Measurements from ENCODE around the gene ENPEP.
"Not testable (repeated sequence)": the region's sequence is repeated elsewhere in the genome, so short reads cannot be mapped to it uniquely, and the experiment has no call there.

The ENPEP gene

DNA sequence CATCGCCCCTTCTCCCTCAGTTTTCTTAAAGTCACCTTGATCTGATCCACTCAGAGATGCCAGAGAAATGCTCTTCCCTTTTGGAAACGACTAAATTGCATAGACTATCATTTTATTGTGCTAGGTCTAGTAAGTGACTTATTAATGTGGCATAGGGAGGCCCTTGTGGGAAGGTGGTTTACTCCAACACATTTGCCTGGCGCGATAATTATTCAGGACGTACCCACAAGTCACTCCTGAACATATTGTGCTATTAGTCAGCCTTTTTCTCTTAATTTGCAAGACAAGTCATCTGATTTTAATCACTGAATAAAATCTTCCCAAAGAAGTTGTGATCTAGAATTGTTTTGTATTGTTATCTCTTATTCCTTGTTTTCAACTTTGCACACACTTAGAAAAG is 7.6 kb downstream of the ENPEP start:
- DNase-seq, result peak in 8 of 42 donors; percentile 5 to 56 (median 22)
- intact Hi-C loops (cut with DNase I), result no loop called here

DNA sequence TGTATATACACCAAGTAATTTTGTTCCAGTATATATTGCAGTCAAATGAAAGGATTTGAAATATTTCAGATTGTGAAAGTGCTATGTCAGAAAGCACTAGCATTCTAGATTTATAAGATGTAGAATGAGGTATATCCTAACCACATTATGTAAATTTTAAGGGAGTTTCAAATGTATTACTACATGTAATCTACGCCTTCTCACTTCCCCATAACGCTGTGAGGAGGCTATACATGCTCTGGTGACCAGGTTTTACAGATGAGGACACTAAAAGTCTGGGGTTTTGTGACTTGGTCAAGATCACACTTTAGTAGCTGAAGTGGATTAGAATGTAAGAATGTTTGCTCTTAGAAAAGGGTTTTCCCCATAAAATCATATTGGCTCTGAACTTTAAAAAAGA is 8.1 kb downstream of the ENPEP start:
- no peak for DNase-seq
- intact Hi-C loops (cut with DNase I), result no loop called here

DNA sequence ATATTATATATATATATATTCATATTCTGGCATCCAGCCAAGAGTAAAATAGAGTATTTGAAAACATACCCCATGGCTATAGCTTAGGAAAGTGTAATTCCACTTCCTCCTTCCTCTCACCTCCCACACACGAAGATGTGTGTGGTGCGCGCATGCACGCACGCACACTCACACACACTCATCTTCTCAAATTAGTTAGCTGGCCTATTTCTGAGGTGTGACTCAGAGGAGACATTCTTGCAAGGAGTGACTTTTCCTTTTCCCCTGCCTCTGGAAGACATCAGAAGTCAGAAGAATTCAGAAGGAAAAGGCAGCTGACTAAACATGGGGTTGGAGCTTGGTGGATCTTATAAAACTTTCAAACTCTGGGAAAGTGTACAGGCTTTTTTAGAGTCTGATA is 8.8 kb downstream of the ENPEP start:
- intact Hi-C loops (cut with DNase I), result no loop called here
- peak in 35 of 42 donors; percentile 7 to 71 (median 44) for DNase-seq

DNA sequence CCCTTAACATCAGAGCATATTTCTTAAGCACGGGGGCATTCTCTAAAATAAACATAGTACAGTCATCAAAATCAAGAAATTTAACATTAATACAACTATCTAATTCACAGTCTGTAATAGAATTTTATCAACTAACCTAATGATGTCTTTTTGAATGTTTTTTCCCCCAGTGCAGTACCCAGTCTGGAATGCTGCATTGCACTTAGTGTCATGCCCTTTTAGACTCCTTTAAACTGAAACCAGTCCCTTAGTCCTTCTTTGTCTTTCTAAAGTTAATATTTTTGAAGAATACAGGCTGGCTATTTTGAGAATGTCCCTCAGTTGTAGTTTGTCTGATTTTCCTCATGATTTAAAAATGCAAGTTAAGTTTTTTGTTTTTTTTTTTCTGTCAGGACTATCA is 9.5 kb downstream of the ENPEP start:
- intact Hi-C loops (cut with DNase I), result no loop called here
- DNase-seq, result no peak

DNA sequence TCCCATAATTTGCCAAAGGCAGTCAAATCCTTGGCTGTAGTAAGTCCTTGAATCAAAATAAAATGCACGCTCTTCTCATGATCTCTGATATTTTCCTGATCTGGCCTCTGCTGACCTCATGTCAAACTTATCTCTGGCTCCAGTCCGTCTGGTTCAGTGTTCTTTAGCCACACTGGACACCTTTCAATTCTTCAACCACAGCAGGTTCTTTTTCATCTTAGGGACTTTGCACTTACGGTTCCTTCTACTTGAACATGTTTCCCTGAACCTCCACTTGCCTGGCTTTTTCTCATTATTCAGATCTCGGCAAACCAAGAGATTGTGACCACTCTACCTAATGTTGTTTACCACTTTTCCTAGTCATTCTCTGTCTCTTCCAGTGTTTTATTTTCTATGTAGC is 10.3 kb downstream of the ENPEP start:
- intact Hi-C loops (cut with DNase I), result no loop called here
- no peak for DNase-seq

DNA sequence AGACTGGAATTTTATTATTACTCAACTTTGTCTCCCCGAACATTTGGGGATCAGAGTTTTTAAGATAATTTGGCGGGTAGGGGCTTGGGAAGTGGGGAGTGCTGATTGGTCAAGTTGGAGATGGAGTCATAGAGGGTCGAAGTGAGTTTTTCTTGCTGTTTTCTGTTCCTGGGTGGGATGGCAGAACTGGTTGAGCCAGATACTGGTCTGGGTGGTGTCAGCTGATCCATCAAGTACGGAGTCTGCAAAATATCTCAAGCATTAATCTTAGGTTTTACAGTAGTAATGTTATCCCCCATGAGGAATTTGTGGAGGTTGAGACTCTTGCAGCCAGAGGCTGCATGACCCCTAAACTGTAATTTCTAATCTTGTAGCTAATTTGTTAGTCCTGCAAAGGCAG is 10.9 kb downstream of the ENPEP start:
- DNase-seq; intact Hi-C loops (cut with DNase I): not testable (repeated sequence)

DNA sequence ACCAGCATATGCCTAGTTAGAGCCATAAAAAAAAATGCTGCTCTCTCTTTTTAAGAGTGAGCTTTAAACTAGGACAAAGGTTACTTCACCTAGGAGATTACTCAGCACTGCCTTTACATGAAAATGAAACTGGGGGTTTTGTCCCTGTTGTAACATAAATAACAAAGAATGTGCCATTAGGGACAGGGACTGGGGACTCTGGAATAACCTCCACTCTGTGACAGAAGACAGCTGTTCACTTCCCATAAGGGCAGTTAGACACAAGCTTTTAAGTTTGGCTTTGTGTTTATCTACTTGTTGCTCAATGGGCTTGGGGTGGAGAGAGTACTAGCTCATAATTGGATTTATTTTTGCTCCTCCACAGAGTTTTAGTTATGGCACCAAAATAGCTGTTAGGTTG is 11.9 kb downstream of the ENPEP start:
- intact Hi-C loops (cut with DNase I), result no loop called here
- no peak for DNase-seq

DNA sequence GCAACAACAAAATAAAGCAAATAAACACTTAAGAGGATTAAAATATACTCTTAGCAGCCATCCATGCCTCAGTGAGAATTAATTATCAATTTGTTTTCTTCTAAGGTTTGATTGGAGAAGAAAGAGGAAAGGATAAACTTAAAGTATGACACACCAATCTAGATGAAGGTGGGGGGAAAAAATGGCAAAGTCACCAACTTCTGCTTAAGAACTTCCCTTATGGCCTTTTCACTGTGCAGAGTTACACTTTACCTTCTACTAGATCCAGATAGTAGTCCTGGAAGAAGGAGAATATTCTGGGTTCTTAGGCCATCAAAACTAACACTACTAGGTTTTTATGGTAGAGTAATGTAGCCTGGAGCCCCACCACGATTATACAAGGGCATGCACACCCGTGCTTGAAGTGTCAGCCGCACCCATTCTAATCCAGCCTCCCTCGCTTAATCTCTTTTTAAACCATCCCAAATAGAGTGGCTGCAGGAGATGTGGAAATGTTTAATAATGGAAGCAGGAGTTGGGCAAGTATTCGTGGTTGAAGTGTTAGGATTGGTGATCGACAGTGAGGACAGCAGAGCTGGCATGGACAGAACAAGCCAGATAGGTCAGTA is 14.1 kb downstream of the ENPEP start:
- DNase-seq, result no peak
- intact Hi-C loops (cut with DNase I), result no loop called here

DNA sequence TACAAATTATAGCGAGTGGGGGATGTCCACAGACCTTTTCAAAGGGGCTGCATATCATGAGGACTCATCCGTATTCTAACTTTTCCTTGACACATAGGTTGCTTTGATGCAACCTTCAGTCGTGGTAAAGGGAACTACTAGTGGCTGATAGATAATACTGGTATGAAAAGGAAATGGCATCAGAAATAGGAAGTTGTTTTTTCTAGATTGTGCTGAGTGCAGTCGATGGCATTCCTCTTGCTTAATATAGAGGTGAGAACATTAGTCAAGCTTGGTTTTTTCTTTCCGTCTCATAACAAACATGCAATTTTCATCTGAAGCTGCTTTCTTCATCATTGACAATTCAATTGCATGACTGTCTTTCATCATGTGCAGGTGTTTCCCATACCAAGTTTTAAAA is 16.6 kb downstream of the ENPEP start:
- intact Hi-C loops (cut with DNase I), result no loop called here
- no peak for DNase-seq

DNA sequence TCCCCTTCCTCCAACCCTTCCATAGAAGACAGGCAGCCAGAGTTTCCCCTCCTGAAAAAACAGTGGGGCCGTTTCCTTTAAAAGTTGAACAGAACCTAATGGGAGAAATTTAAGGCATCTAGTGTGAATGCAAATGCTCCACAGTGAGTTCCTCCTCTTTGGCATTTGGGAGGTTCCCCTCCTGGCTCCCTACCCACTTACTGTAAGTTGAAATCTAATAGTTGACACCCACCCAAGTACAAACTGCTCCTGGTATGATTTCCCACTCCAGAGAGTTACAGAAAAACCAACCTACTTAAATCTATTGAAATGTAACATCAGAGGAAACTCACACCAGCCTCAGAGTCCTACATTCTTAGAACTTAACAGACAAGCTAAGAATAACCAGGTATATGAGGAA is 17.6 kb downstream of the ENPEP start:
- DNase-seq, result peak in 19 of 42 donors; percentile 16 to 78 (median 40)
- intact Hi-C loops (cut with DNase I), result no loop called here

DNA sequence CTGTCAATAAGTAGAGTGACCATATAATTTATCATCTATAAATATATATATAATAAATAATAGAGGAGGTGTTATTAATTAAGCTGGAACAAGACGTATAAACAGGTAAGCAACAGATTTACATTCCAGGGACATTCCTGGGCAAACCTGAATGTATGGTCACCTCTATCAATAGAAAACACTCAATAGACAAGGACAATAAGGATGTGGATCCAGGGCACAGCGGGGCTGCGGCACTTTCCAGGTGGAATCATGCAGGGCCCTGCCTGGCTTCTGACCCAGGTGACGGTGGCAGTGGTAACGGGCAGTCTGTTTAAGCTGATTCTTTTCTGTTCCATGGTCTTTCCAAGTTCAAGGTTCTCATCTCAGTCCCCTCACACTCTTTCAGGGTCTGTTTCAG is 22.5 kb downstream of the ENPEP start:
- intact Hi-C loops (cut with DNase I), result no loop called here

DNA sequence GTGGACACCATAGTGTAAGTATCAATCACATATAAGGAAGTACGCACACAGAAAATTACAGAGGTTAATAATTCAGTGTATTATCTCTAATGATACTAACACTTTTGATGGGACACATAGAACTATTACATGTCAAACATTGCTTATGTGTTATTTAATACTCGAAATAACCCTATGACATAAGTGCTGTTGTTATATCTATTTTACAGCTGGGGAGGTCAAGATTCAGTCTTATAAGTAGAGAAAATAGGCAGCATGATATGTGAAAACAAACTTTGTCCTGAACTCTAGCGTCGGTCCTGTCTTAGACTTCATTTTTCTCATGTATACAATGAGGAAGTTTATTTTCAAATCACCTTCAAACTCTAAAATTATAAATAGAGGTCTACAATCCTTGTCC is 23.2 kb downstream of the ENPEP start:
- intact Hi-C loops (cut with DNase I), result no loop called here
- no peak for DNase-seq

More for the DNA sequence above, 22.5 kb downstream of the ENPEP start:
- DNase-seq, result no peak

DNA sequence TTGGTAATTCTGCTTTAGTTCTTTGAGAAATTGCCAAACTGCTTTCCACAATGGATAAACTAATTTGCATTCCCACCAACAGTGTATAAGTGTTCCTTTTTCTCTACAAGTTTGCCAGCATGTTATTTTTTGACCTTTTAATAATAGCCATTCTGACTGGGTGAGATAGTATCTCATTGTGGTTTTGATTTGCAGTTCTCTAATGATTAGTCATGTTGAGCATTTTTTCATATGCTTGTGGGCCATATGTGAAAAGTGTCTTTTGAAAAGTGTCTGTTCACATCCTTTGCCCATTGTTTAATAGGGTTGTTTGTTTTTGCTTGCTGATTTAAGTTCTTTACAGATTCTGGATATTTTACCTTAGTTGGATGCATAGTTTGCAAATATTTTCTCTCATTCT is 25.9 kb downstream of the ENPEP start:
- intact Hi-C loops (cut with DNase I), result loop anchor here (10.0 kb wide), 1 partner anchor 187 kb away; no protein-coding TSS in a partner anchor

DNA sequence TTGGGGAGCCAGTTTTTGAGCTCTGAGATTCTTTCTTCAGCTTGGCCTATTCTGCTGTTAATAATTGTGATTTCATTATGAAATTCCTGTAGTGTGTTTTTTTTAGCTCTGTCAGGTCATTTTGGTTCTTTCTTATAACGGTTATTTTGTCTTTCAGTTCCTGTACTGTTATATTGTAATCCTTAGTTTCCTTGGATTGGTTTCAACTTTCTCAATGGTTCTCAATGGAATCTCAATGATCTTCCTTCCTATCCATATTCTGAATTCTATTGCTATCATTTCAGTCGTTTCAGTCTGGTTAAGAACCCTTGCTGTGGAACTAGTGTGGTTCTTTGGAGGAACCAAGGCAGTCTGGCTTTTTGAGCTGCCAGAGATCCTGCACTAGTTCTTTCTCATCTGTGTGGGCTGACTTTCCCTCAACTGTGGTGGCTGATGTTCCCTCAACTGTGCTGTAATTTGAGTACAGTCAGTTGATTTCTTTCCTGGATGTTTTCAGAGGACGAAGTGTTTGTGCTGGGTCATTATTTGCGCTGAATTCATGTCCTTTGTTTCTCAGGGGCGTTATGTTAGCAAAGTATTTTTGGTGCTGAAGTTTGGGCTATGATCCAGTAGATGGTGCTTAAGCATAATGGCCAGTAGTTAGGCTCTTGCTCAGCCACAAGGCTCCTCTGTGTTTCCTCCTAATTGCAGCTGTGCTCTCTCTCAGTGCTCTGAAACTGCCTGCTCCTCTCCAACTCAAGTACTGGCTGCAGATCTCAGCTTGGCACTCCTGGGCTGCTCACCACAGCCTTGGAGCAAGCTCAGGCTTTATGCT is 27.5 kb downstream of the ENPEP start:
- intact Hi-C loops (cut with DNase I), result loop anchor here (10.0 kb wide), 1 partner anchor 189 kb away; no protein-coding TSS in a partner anchor
- peak in 2 of 42 donors; percentile 6 to 11 for DNase-seq

More for the DNA sequence above, 25.9 kb downstream of the ENPEP start:
- DNase-seq, result no peak

DNA sequence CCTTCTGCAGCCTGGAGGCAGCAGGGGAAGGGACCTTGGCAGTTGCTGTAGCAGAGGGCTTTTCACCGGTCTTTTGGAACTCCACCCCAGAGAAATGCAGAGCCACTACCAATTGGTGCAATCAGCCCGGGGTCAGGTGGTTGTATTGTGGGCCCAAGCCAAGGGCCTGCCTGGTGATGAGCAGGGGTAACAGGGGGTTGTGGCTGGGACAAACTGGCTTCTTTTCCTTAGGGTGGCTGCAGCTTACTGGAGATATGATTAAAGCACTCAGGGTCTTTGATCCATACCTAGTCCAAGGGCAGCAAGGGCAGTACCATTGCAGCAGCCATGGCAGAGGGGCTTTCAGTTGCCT is 28.1 kb downstream of the ENPEP start:
- DNase-seq, result no peak
- intact Hi-C loops (cut with DNase I), result loop anchor here (10.0 kb wide), 1 partner anchor 189 kb away; no protein-coding TSS in a partner anchor

DNA sequence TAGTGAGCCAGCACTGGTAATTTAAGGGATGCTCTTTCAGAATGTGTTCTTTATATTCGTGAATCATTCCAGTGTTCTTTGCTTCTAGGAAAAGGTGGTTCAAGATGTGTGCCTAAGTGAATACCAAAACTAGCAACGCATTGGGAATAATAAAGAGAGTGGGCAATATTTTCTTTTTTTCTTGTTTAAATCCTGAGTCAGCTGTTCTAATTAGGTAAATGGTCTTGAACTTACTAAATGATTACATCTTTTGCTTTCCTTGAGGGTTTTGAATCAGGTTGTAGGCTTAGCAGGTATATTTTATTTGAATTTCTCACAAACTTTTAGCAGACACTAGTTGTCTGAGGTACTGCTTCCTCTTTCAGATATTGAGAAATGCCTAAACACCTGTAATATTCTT is 29.5 kb downstream of the ENPEP start:
- no peak for DNase-seq
- intact Hi-C loops (cut with DNase I), result loop anchor here (10.0 kb wide), 1 partner anchor 191 kb away; no protein-coding TSS in a partner anchor

DNA sequence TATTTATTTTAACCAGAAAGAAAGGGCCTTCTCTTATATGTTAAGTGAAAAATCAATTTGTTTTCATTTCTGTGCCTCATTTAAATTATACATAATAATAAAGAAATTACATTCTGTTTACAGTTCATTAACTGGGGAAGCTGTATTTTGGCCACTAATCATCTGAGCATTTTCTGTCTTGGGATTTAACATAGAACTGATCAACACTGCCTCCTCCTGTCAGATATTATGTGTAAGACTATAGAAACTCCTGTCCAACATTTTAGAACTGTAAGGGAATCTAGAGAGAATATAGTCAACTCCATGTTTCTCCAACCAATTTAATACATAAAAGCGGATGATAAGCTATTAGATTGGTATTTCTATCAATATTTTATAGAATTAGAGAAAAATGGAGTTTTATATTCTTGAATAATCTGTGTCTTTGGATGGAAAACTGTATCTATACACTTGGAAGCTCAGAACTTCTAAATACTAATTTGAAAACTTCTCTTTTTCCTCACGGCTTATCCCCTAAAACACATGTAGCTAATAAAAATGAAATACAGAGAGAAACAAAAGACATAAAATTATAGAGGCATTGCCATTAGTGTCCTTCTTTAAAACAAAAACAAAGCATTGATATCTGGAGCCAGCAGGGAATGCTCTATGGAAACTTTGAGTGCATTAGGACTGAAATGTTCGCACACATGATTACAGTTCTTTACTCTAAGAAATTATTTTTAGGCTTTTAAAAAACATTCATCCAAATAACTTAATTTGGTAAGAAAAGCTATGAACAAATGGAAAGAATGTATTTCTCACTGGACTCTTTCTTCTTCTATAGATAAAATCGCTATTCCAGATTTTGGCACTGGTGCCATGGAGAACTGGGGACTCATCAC is 33.1 kb downstream of the ENPEP start:
- intact Hi-C loops (cut with DNase I), result loop anchor here (10.0 kb wide), 1 partner anchor 194 kb away; no protein-coding TSS in a partner anchor
- no peak for DNase-seq

DNA sequence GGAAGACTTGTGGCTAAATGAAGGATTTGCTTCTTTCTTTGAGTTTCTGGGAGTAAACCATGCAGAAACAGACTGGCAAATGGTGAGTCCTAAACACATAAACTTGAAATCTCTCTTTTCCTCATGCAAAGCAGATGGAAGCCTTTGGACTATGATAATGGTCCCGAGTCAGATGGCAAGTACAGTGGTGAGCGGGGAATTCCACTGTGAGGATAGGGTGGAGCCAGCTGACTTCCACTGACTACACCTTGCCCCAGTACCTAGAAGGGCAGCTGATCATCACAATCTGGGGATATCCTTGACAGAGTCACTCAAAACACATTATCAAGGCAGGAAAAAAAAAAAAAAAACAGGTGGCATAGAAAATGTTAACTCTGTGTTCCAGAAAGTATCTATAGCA is 34.3 kb downstream of the ENPEP start:
- DNase-seq, result no peak
- intact Hi-C loops (cut with DNase I), result loop anchor here (5.0 to 10.0 kb wide), 2 partner anchors 295 to 503 kb away; no protein-coding TSS in a partner anchor

DNA sequence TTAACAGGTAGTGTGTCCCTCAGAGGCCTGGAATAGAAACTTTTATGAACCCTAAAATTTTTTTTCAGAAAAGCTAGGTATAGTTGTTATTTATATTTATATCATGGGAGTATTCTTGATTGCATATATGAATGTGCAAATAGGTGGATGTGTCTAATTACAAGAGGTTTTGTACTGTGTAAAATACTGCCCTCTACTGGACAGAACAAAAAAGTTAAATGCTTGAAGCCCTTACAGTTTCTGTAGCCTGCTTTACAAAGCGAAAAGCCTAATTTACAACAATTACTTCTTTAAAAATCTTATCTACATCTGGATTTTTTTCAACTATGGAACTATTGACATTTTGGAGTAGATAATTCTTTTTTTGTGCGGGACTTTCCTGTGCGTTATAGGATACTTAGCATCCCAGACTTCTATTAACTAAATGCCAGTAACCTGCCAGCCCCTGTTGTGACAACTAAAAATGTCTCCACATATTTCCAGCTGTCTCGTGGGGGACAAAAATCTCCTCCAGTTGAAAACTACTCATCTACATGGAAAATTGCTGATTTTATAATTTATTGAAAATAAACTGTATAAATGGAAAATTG is 35.1 kb downstream of the ENPEP start:
- intact Hi-C loops (cut with DNase I), result loop anchor here (5.0 to 10.0 kb wide), 2 partner anchors 296 to 504 kb away; no protein-coding TSS in a partner anchor
- peak in 1 of 42 donors; percentile 38 for DNase-seq

Data from head of caudate nucleus (tissue), 42 donors.